Epithelial cell of esophagus (primary cell): ENCODE data around the gene TMEM183A.

Source experiments
- DNase-seq: peaks from one replicate; pipeline ENCODE4 v3.0.0; 2010; ENCODE audit warnings: low read depth
- H3K4me3 ChIP-seq: 2 replicates; pipeline ENCODE4 v1.5.1; 2011; ENCODE audit warnings: mild to moderate bottlenecking, low read length, control low read depth
- TF ChIP-seq, protein P1 (sequence below): IDR thresholded peaks from 2 replicates; pipeline ENCODE4 v1.5.1; 2011; ENCODE audit warnings: low read depth, mild to moderate bottlenecking, low read length, control low read depth, inconsistent platforms; ENCODE audit not compliant: insufficient read depth; ENCODE audit errors: missing control alignments

Gene TMEM183A

DNA sequence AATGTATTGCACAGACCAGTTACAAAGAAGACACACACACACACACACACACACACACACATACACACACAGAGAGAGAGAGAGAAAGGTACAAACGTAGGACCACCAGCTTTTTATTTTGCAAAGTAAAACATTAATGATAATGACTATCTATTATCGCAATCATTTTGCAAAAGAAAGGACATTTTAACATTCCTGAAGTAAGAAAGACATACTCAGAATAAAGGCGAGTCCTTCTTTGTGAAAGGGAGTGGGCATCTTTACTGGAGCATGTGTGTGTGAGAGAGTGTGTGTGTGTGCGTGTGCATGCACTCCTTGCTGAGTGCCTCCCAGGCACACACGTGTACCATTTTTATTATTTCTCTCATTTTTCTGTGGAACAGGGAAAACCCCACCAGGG lies 47.5 kb downstream of the TMEM183A start:
- H3K4me3 ChIP-seq, result no peak overlapping the region
- TF ChIP-seq, protein P1, sequence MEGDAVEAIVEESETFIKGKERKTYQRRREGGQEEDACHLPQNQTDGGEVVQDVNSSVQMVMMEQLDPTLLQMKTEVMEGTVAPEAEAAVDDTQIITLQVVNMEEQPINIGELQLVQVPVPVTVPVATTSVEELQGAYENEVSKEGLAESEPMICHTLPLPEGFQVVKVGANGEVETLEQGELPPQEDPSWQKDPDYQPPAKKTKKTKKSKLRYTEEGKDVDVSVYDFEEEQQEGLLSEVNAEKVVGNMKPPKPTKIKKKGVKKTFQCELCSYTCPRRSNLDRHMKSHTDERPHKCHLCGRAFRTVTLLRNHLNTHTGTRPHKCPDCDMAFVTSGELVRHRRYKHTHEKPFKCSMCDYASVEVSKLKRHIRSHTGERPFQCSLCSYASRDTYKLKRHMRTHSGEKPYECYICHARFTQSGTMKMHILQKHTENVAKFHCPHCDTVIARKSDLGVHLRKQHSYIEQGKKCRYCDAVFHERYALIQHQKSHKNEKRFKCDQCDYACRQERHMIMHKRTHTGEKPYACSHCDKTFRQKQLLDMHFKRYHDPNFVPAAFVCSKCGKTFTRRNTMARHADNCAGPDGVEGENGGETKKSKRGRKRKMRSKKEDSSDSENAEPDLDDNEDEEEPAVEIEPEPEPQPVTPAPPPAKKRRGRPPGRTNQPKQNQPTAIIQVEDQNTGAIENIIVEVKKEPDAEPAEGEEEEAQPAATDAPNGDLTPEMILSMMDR, result no peak
- DNase-seq, result no peak

DNA sequence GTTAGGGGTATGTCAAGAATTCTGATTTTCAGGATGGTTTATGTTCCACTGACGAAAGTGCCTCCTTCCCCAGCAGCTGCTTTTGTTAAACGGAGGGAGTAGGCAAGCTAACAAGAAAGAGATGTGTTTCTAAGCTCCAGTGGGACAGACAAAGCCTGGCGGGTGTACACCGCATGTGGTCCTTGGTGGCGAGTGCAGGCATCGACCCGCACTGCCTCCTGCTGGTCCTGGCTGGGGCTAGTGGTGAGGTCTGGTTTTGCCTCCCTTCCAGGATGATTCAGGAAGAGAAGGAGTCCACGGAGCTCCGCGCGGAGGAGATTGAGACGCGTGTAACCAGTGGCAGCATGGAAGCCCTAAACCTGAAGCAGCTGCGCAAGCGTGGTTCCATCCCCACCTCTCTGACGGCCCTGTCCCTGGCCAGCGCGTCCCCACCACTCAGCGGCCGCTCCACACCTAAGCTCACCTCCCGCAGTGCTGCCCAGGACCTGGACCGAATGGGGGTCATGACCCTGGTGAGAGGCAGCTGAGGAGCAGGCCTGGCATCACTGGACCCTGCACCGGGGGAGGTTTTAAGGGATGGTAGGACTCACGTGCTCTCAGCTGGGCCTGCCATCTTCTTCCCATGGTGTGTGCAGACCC lies 48.1 kb downstream of the TMEM183A start:
- DNase-seq, result no peak
- TF ChIP-seq, protein P1, result no peak
- no peak overlapping the region for H3K4me3 ChIP-seq

DNA sequence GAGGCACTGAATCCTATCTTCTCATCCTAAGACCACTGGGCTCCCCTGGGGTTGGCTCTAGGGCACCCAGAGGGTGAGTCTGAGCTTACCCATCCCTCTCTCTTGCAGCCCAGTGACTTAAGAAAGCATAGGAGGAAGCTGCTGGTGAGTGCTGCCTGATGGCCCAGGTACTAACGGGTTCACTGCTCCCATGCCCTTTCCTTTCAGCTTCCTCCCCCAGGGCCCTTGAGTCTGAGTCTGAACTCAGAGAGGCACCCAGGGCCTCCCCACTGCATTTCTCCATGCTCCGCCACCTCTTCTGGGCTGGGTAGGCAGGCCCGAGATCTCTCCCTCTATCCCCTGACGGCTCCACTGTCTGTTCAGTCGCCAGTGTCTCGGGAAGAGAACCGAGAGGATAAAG lies 48.8 kb downstream of the TMEM183A start:
- TF ChIP-seq, protein P1, result no peak
- no peak overlapping the region for H3K4me3 ChIP-seq
- DNase-seq, result no peak

DNA sequence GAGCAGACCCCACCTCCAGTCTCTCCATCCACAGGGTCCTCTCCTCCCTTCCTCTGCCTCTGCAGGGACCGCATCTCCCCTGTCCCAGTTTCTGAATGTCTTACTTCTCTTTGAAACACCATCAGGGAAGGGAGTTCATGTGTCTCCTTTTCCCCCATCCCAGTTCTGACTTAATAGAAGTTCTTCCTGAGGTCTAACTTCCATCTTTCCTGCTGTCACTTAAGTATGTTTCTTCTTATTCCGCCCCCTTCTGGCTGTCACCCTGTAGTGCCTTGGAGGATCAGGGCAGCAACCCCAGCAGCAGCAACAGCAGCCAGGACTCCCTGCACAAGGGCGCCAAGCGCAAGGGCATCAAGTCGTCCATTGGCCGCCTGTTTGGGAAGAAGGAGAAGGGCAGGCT lies 49.3 kb downstream of the TMEM183A start:
- no peak overlapping the region for H3K4me3 ChIP-seq
- TF ChIP-seq, protein P1, result no peak

DNA sequence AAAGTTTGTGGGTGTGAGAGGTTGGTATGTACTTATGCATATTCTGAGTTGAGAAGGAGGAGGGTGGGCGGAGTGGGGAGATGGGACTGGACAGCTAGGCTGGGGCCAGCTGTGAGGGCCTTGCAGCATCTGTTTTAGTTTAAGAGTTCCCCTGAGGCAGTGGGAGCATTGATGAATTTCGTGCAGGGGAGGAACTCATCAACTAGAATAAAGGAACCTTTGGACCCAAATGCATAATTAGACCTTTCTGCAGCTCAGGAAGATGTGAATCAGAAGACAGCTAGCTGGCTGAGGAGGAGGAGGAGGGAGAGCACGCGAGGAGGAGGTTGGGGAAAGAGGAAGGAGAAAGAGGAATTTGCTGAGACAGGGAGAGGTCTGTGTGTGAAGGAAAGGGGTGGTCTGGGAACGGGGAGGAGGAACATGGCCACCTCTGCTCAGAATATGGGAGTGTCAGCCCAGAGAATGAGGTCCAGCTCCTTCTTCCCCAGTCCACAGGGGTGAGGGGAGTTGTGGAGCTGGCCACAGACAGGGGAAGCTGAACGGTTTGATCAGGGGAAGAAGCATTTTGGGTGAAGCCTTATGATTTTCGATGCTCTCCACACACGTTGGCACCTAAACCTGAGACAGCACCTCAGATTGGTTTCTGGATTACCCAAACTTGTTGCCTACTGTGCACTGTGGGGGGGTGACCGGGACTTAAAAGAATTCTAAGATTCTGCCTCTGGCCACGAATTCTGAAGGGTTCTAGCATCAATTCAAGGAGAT lies 50.9 kb downstream of the TMEM183A start:
- no peak for DNase-seq
- no peak overlapping the region for H3K4me3 ChIP-seq
- TF ChIP-seq, protein P1, result no peak

More for the DNA sequence above, 49.3 kb downstream of the TMEM183A start:
- DNase-seq, result no peak

DNA sequence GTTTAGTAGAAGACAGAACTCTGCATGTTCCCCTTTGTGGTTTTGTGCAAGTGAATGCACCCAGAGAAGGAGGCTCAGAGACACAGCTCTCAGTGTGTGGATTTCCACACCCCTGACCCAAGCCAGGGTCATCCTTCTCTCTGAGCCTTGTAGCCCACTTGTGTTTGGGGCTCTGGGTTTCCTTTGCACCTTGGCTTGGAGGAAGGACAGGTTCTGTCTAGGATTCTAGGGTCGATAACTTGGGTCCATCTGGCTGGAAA lies 51.4 kb downstream of the TMEM183A start:
- TF ChIP-seq, protein P1, result no peak
- no peak for DNase-seq
- H3K4me3 ChIP-seq, result no peak overlapping the region

DNA sequence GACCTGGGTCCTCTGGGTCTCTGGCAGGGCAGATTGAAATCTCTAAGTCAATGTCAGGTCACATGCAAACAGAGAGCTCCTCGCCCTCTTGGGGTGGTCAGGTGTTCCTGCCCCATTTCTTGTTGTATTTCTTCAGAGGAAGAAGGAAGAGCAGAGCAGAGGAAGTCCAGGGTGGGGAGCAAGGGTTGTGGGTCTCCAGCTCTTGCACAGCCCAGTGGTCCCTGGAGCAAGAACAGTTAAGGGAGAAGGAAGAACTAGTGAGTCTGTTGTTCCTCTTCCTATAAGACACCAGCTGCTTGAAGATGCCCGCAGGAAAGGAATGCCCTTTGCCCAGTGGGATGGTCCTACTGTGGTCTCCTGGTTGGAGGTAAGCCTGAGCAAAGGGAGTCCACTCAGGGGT lies 52.3 kb downstream of the TMEM183A start:
- no peak for DNase-seq
- H3K4me3 ChIP-seq, result no peak overlapping the region
- TF ChIP-seq, protein P1, result no peak
